ENCODE measurements around the gene LOXL1.

- TF ChIP-seq CTCF (conservative IDR thresholded peaks at IDR 0.05 in 1 of 2, IDR thresholded peaks at IDR 0.05 in 1 of 2; ENCODE audit: low read depth in 1 of 2, low read length in 2 of 2) (no peak), EZH2 (IDR thresholded peaks at IDR 0.05; ENCODE audit: low read length, missing control alignments) (no peak)
Measured at GRCh38 chr15:73986055-73986775, 60.0 kb downstream of the LOXL1 start.
